B cell (primary cell): ENCODE data around the gene SPRR3. TPM values are rescaled to one million over a fixed set of nuclear protein-coding genes. Genes with fewer than 3 reads are reported as not detected.

Experiments used
- ATAC-seq: fragments of 200-7000 bp; cut with Tn5 transposase; one replicate; pipeline ENCODE4 v1.10.0; 2021; ENCODE audit warnings: low read depth, mild to moderate bottlenecking, moderate number of reproducible peaks, moderate library complexity
- CTCF ChIA-PET: fragments of 350-600 bp; sonication (Branson Sonifier 250); formaldehyde crosslinking; loops from one replicate; lab custom pipeline; 2021; ENCODE audit warnings: antibody characterized with exemption, inconsistent platforms; lab: Charles Lee
- POLR2A ChIA-PET: fragments of 350-600 bp; sonication (Branson Sonifier 250); formaldehyde crosslinking; loops from one replicate; lab custom pipeline; 2021; ENCODE audit warnings: antibody characterized with exemption; lab: Charles Lee
- DNase-seq: peaks from one replicate; pipeline ENCODE4 v3.0.0; 2013
- H2AFZ ChIP-seq: 2 replicates; pipeline ENCODE4 v1.6.1; 2012; ENCODE audit warnings: mild to moderate bottlenecking, low read depth, low read length; ENCODE audit not compliant: insufficient read depth, poor library complexity, severe bottlenecking
- H3K27ac ChIP-seq, 2 donors: 1 replicate in 1 of 2; 2 replicates in 1 of 2; pipeline ENCODE4 v1.5.1; 2012 to 2013; ENCODE audit warnings: low read length in 2 of 2, mild to moderate bottlenecking in 2 of 2, moderate library complexity in 1 of 2
- H3K27me3 ChIP-seq, 4 experiments: fragments of 200-600 bp in 1 of 4; sonication (generic) in 1 of 4; replicated peaks in 1 of 4; 1 replicate in 2 of 4; 2 replicates in 2 of 4; pipeline versions ENCODE4 v1.6.1 to v1.7.0; 2013 to 2016; ENCODE audit warnings: low read length in 3 of 4, mild to moderate bottlenecking in 2 of 4, mixed read lengths in 1 of 4, moderate library complexity in 1 of 4; ENCODE audit not compliant: insufficient read depth in 4 of 4, control insufficient read depth in 3 of 4; ENCODE audit errors: control extremely low read depth in 1 of 4
- H3K36me3 ChIP-seq, 2 experiments: replicated peaks in 1 of 2; 1 replicate in 1 of 2; 2 replicates in 1 of 2; pipeline versions ENCODE4 v1.6.1 to v1.7.1; 2013; ENCODE audit warnings: low read length in 1 of 2; ENCODE audit not compliant: insufficient read depth in 2 of 2, control insufficient read depth in 1 of 2; ENCODE audit errors: control extremely low read depth in 1 of 2, extremely low read depth in 1 of 2
- H3K4me1 ChIP-seq, 2 donors: fragments of 200-600 bp in 1 of 2; sonication (generic) in 1 of 2; 1 replicate in 1 of 2; 2 replicates in 1 of 2; pipeline versions ENCODE4 v1.5.1 to v1.6.1; 2013 to 2017; ENCODE audit warnings: low read length in 2 of 2; ENCODE audit not compliant: control insufficient read depth in 2 of 2, insufficient read depth in 2 of 2
- H3K4me2 ChIP-seq: replicated peaks from 2 replicates; pipeline ENCODE3; 2012; ENCODE audit warnings: mild to moderate bottlenecking, low read depth, low read length; ENCODE audit not compliant: poor library complexity, severe bottlenecking
- H3K4me3 ChIP-seq, 5 experiments: fragments of 200-600 bp in 1 of 5; sonication (generic) in 1 of 5; 1 replicate in 3 of 5; 2 replicates in 2 of 5; pipeline versions ENCODE4 v1.5.1 to v1.7.0; 2011 to 2016; ENCODE audit warnings: low read length in 4 of 5, mild to moderate bottlenecking in 4 of 5, low read depth in 2 of 5, control low read depth in 1 of 5, moderate library complexity in 1 of 5; ENCODE audit not compliant: insufficient read depth in 1 of 5; ENCODE audit errors: control extremely low read depth in 1 of 5, extremely low read depth in 1 of 5
- H3K79me2 ChIP-seq: fragments of 200-600 bp; sonication (generic); one replicate; pipeline ENCODE4 v1.6.0; 2016; ENCODE audit warnings: low read length; ENCODE audit not compliant: control insufficient read depth, insufficient read depth
- H3K9ac ChIP-seq: fragments of 200-600 bp; sonication (generic); 2 replicates; pipeline ENCODE4 v1.6.1; 2017; ENCODE audit warnings: mild to moderate bottlenecking, low read length, moderate library complexity
- H3K9me3 ChIP-seq, 3 donors: one replicate each; pipeline versions ENCODE4 v1.6.1 to v1.7.1; 2013; ENCODE audit warnings: low read length in 2 of 3; ENCODE audit not compliant: control insufficient read depth in 2 of 3, insufficient read depth in 1 of 3; ENCODE audit errors: control extremely low read depth in 1 of 3
- H4K20me1 ChIP-seq: 2 replicates; pipeline ENCODE4 v1.6.0; 2012; ENCODE audit warnings: mild to moderate bottlenecking, low read length; ENCODE audit not compliant: insufficient read depth, control insufficient read depth, poor library complexity, severe bottlenecking
- H3K27ac Mint-ChIP-seq: one replicate; pipeline ENCODE4 v1.8.0; 2021; ENCODE audit warnings: mixed read lengths
- H3K27me3 Mint-ChIP-seq: one replicate; pipeline ENCODE4 v1.8.0; 2021; ENCODE audit warnings: mixed read lengths
- H3K4me1 Mint-ChIP-seq: one replicate; pipeline ENCODE4 v1.8.0; 2021; ENCODE audit warnings: mixed read lengths
- H3K4me3 Mint-ChIP-seq: one replicate; pipeline ENCODE4 v1.8.0; 2021; ENCODE audit warnings: mixed read lengths
- H3K9me3 Mint-ChIP-seq: one replicate; pipeline ENCODE4 v1.8.0; 2022; ENCODE audit warnings: mixed read lengths; ENCODE audit not compliant: insufficient read depth
- EZH2 ChIP-seq: IDR thresholded peaks from 2 replicates; pipeline ENCODE4 v1.6.1; 2012; ENCODE audit warnings: borderline replicate concordance, low read depth, mild to moderate bottlenecking, moderate library complexity, low read length; ENCODE audit not compliant: insufficient read depth, poor library complexity, severe bottlenecking
- WGBS: methylation state at CpG from one replicate; pipeline ENCODE4 v1.1.5; 2013; ENCODE audit warnings: missing lambda C conversion rate; ENCODE audit not compliant: insufficient coverage; 5-methylcytosine and 5-hydroxymethylcytosine counted together
- intact Hi-C: fragments of 100-400 bp; cut with micrococcal nuclease; formaldehyde crosslinking; loops from one replicate; pipeline ENCODE4 v1.10.0; 2022
- polyA plus RNA-seq: library from polyadenylated mRNA; depleted of rRNA; stranded (reverse); fragments of >200 nt; gene quantifications from 2 replicates; pipeline ENCODE4 v1.2.3, GENCODE V29; 2012
- total RNA-seq, 2 donors: library from RNA; stranded (reverse); fragments of 120-200 nt in 1 of 2; gene quantifications; 1 replicate in 1 of 2; 2 replicates in 1 of 2; pipeline versions ENCODE4 v1.2.3 to v1.2.4, GENCODE V29; 2013 to 2022
- TF ChIP-seq, protein P1 (sequence below): fragments of 200-600 bp; IDR thresholded peaks from one replicate; pipeline ENCODE4 v1.8.0; 2022; ENCODE audit warnings: antibody characterized with exemption, mild to moderate bottlenecking

The SPRR3 gene
- total and polyA plus RNA-seq, 2 donors (not counting 1 experiment from before 2014, with no cell fraction given), result not detected

DNA sequence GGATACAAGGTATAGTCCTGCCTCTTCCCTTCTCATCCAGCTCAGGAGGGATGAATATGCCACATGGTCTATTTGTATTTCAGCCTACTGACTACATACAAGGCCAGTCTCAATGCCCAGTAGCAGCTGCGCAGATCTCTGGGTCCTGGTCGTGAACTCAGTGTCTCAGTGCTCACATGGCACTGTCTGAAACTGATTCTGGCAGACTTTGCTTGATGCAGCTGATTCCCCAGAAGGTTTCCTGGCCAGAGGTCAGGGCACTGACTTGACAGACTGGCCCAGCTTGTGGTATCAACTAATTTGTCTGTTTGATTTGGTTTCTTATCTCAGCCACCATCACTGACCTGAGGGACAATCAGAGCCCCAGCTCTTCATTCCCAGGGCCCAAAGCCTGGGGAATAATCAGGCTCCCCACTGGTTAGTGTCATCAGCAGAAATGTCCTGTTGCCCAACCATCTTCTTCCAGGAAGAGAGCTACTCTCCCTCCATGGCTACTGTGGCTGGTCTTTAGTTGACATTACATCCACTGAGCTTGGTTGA is 38.6 kb upstream of the SPRR3 start:
- H3K36me3 ChIP-seq, result no peaks in the 10 kb centered on the region
- peaks cover 0 to 3% (median 1%) of the 10 kb centered on the region in 4 experiments for H3K27me3 ChIP-seq
- Mint-ChIP-seq H3K4me1 (peaks cover 11% of the 10 kb centered on the region), H3K27me3 (peaks cover 24% of the 10 kb centered on the region), H3K4me3 (no peak overlapping the region), H3K9me3 (no peaks in the 10 kb centered on the region), H3K27ac (no peak overlapping the region)
- H2AFZ ChIP-seq, result no peak overlapping the region
- ChIA-PET CTCF (no interaction called here), POLR2A (no interaction called here)
- intact Hi-C loops, result no loop called here
- H3K79me2 ChIP-seq, result no peaks in the 10 kb centered on the region
- no peak overlapping the region for H3K9ac ChIP-seq
- DNase-seq (no peak), ATAC-seq (no peak)
- 95% methylated on average over 2 of the region's 2 CpGs for WGBS
- H3K4me2 ChIP-seq, result no peak overlapping the region
- no peaks in the 10 kb centered on the region for H4K20me1 ChIP-seq
- H3K4me3 ChIP-seq, result no peak overlapping the region
- H3K4me1 ChIP-seq, result peaks cover 7 to 10% of the 10 kb centered on the region in 2 donors
- no peak overlapping the region for H3K27ac ChIP-seq
- no peaks in the 10 kb centered on the region for H3K9me3 ChIP-seq
- TF ChIP-seq, protein P1, sequence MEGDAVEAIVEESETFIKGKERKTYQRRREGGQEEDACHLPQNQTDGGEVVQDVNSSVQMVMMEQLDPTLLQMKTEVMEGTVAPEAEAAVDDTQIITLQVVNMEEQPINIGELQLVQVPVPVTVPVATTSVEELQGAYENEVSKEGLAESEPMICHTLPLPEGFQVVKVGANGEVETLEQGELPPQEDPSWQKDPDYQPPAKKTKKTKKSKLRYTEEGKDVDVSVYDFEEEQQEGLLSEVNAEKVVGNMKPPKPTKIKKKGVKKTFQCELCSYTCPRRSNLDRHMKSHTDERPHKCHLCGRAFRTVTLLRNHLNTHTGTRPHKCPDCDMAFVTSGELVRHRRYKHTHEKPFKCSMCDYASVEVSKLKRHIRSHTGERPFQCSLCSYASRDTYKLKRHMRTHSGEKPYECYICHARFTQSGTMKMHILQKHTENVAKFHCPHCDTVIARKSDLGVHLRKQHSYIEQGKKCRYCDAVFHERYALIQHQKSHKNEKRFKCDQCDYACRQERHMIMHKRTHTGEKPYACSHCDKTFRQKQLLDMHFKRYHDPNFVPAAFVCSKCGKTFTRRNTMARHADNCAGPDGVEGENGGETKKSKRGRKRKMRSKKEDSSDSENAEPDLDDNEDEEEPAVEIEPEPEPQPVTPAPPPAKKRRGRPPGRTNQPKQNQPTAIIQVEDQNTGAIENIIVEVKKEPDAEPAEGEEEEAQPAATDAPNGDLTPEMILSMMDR, result no peak
- no peak for TF ChIP-seq EZH2

DNA sequence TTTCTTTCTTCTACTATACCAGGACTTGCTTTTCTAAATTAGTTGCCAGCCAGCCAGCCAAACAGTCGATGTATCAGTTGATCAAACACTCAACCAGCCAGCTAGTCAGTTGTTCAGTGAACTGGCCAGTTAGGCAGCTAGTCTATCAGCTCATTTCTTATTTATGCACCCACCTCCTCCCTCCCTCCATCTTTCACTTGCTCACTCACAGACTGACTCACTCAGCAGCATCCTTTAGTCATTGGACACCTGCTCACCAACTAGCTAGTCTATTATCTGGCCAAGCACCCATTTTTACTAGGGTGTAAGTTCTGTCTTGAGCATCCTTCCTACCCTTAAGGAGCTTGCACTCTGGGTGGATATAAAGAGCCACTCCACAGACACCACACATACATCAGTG is 37.0 kb upstream of the SPRR3 start:
- peaks cover 11% of the 10 kb centered on the region for H3K4me1 Mint-ChIP-seq
- ATAC-seq, result no peak
- POLR2A ChIA-PET, result no interaction called here
- H3K27me3 ChIP-seq, result peaks cover 0 to 4% (median 1%) of the 10 kb centered on the region in 4 experiments
- no peak overlapping the region for H3K4me3 Mint-ChIP-seq
- no peaks in the 10 kb centered on the region for H4K20me1 ChIP-seq
- WGBS, result 80% methylated on average over 1 of the region's 1 CpG
- TF ChIP-seq, protein P1, result no peak
- TF ChIP-seq EZH2, result no peak
- H3K27me3 Mint-ChIP-seq, result peaks cover 24% of the 10 kb centered on the region
- H2AFZ ChIP-seq, result no peak overlapping the region
- DNase-seq, result no peak
- H3K36me3 ChIP-seq, result no peaks in the 10 kb centered on the region
- no peaks in the 10 kb centered on the region for H3K9me3 ChIP-seq
- CTCF ChIA-PET, result no interaction called here
- no peaks in the 10 kb centered on the region for H3K9me3 Mint-ChIP-seq
- intact Hi-C loops, result no loop called here
- H3K4me3 ChIP-seq, result no peak overlapping the region
- no peak overlapping the region for H3K4me2 ChIP-seq
- H3K27ac Mint-ChIP-seq, result no peak overlapping the region
- no peaks in the 10 kb centered on the region for H3K79me2 ChIP-seq
- H3K4me1 ChIP-seq, result peaks cover 7 to 10% of the 10 kb centered on the region in 2 donors
- no peak overlapping the region for H3K9ac ChIP-seq
- no peak overlapping the region for H3K27ac ChIP-seq
